Endothelial cell of umbilical vein (primary cell): Measurements from ENCODE around the gene CCR1. TPM values are rescaled to one million over a fixed set of nuclear protein-coding genes. Genes with fewer than 3 reads are reported as not detected.

Experiments
- BruUV-seq: library from RNA; stranded (reverse); fragments of 400-500 nt; replicated peaks from 2 replicates; lab custom pipeline; 2021; lab: Mats Ljungman, UMichigan
- CTCF ChIA-PET: fragments of 300-600, 350-600 bp; sonication (Branson Sonifier 250); formaldehyde crosslinking; loops from one replicate; lab custom pipeline; 2021; ENCODE audit warnings: antibody characterized with exemption, inconsistent platforms; lab: Charles Lee
- POLR2A ChIA-PET: fragments of 300-600, 350-600 bp; sonication (Branson Sonifier 250); formaldehyde crosslinking; loops from one replicate; lab custom pipeline; 2021; ENCODE audit warnings: antibody characterized with exemption, inconsistent platforms; lab: Charles Lee
- DNase-seq: peaks from one replicate; pipeline ENCODE4 v3.0.0-alpha.2; 2011; ENCODE audit warnings: low read depth, low spot score
- FAIRE-seq: peaks from 2 replicates; lab custom pipeline; 2011; peaks lifted over from hg19 to GRCh38; lab: Jason Lieb, UNC
- H2AFZ ChIP-seq: 2 replicates; pipeline ENCODE4 v1.6.0; 2012; ENCODE audit warnings: low read depth, low read length, control low read depth, inconsistent platforms
- H3K27ac ChIP-seq: 2 replicates; pipeline ENCODE4 v1.5.1; 2011; ENCODE audit warnings: low read depth, mild to moderate bottlenecking, control low read depth, low read length, moderate library complexity; ENCODE audit not compliant: insufficient read depth
- H3K27me3 ChIP-seq, 2 experiments: 2 replicates each; pipeline versions ENCODE4 v1.6.0 to v1.6.1; 2011; ENCODE audit warnings: low read length in 2 of 2, mixed read lengths in 1 of 2; ENCODE audit not compliant: control insufficient read depth in 2 of 2, insufficient read depth in 2 of 2
- H3K36me3 ChIP-seq, 2 experiments: 2 replicates in 1 of 2; 3 replicates in 1 of 2; pipeline ENCODE4 v1.5.1; 2011; ENCODE audit warnings: low read length in 2 of 2, mild to moderate bottlenecking in 1 of 2, moderate library complexity in 1 of 2; ENCODE audit not compliant: control insufficient read depth in 2 of 2, insufficient read depth in 2 of 2; ENCODE audit errors: extremely low read depth in 1 of 2
- H3K4me1 ChIP-seq: 3 replicates; pipeline ENCODE4 v1.5.1; 2011; ENCODE audit warnings: mild to moderate bottlenecking, low read length; ENCODE audit not compliant: control insufficient read depth, insufficient read depth; ENCODE audit errors: extremely low read depth
- H3K4me2 ChIP-seq: 2 replicates; pipeline ENCODE4 v1.6.1; 2011; ENCODE audit warnings: low read length, control low read depth, mixed read lengths; ENCODE audit not compliant: insufficient read depth
- H3K4me3 ChIP-seq, 3 experiments: fragments of 200-600 bp in 1 of 3; sonication (generic), shearing (Covaris generic) in 1 of 3; replicated peaks in 1 of 3; 2 replicates each; pipeline ENCODE4 v1.5.1; 2011 to 2016; ENCODE audit warnings: control low read depth in 3 of 3, low read length in 3 of 3, mild to moderate bottlenecking in 2 of 3, inconsistent platforms in 1 of 3, low read depth in 1 of 3, moderate library complexity in 1 of 3; ENCODE audit not compliant: insufficient read depth in 1 of 3
- H3K79me2 ChIP-seq: 2 replicates; pipeline ENCODE4 v1.6.0; 2012; ENCODE audit warnings: low read length, inconsistent platforms; ENCODE audit not compliant: control insufficient read depth, insufficient read depth
- H3K9ac ChIP-seq: replicated peaks from 2 replicates; pipeline ENCODE3; 2011; ENCODE audit warnings: low read length, control low read depth; ENCODE audit not compliant: insufficient read depth; ENCODE audit errors: extremely low read depth
- H3K9me1 ChIP-seq: replicated peaks from 3 replicates; pipeline ENCODE4 v1.6.0; 2011; ENCODE audit warnings: mild to moderate bottlenecking, low read length; ENCODE audit not compliant: control insufficient read depth, insufficient read depth; ENCODE audit errors: extremely low read depth
- H3K9me3 ChIP-seq: replicated peaks from 2 replicates; pipeline ENCODE4 v1.5.1; 2012; ENCODE audit warnings: low read length, inconsistent platforms; ENCODE audit not compliant: control insufficient read depth, insufficient read depth
- H4K20me1 ChIP-seq: replicated peaks from 2 replicates; pipeline ENCODE3; 2011; ENCODE audit warnings: mild to moderate bottlenecking, low read length; ENCODE audit not compliant: control insufficient read depth, insufficient read depth; ENCODE audit errors: extremely low read depth
- GATA2 ChIP-seq: IDR thresholded peaks from 2 replicates; pipeline ENCODE4 v1.7.0; 2011; ENCODE audit warnings: low read depth, mild to moderate bottlenecking, moderate library complexity, mixed read lengths, low read length; ENCODE audit not compliant: insufficient read length, insufficient read depth
- JUN ChIP-seq: IDR thresholded peaks from 2 replicates; pipeline ENCODE4 v1.6.1; 2011; ENCODE audit warnings: borderline replicate concordance, low read depth; ENCODE audit not compliant: insufficient read length, insufficient read depth
- MYC ChIP-seq: IDR thresholded peaks from one replicate; pipeline ENCODE4 v1.6.1; 2011; ENCODE audit warnings: mild to moderate bottlenecking, low read depth, low read length
- POLR2AphosphoS5 ChIP-seq: IDR thresholded peaks from 2 replicates; pipeline ENCODE4 v1.6.1; 2012; ENCODE audit warnings: low read depth, mild to moderate bottlenecking, control low read depth, low read length, moderate library complexity; ENCODE audit not compliant: insufficient read depth
- dilution Hi-C: fragments of 300-500 bp; cut with MboI; formaldehyde crosslinking; loops from one replicate; pipeline ENCODE4 v1.15.0; 2019; ENCODE audit warnings: low sequenced_read_pairs; ENCODE audit not compliant: extremely low pct_ligation_motif_present
- intact Hi-C: fragments of 100-400 bp; cut with micrococcal nuclease; formaldehyde crosslinking; loops from one replicate; pipeline ENCODE4 v1.10.0; 2022
- polyA plus RNA-seq, 4 experiments: library from polyadenylated mRNA; depleted of rRNA in 3 of 4; stranded (reverse) in 3 of 4; unstranded in 1 of 4; fragments of >200 nt; gene quantifications; 2 replicates each; pipeline versions ENCODE4 v1.2.1 to v1.2.3, GENCODE V29; 2011 to 2012; ENCODE audit warnings: missing spikeins in 1 of 4
- total RNA-seq: library from RNA; stranded (reverse); gene quantifications from 2 replicates; pipeline ENCODE4 v1.2.3, GENCODE V29; 2021
- TF ChIP-seq, protein P1 (sequence below), 2 donors: IDR thresholded peaks; 1 replicate in 1 of 2; 2 replicates in 1 of 2; pipeline ENCODE4 v1.5.1; 2011; ENCODE audit warnings: low read length in 2 of 2, mild to moderate bottlenecking in 2 of 2, moderate library complexity in 2 of 2, control low read depth in 1 of 2, inconsistent platforms in 1 of 2, low read depth in 1 of 2; ENCODE audit not compliant: insufficient read depth in 1 of 2; ENCODE audit errors: extremely low read depth in 1 of 2

Gene CCR1
- total and polyA plus RNA-seq, 2 donors (not counting 3 experiments of a cell fraction or from before 2014, with no cell fraction given) = not detected

DNA sequence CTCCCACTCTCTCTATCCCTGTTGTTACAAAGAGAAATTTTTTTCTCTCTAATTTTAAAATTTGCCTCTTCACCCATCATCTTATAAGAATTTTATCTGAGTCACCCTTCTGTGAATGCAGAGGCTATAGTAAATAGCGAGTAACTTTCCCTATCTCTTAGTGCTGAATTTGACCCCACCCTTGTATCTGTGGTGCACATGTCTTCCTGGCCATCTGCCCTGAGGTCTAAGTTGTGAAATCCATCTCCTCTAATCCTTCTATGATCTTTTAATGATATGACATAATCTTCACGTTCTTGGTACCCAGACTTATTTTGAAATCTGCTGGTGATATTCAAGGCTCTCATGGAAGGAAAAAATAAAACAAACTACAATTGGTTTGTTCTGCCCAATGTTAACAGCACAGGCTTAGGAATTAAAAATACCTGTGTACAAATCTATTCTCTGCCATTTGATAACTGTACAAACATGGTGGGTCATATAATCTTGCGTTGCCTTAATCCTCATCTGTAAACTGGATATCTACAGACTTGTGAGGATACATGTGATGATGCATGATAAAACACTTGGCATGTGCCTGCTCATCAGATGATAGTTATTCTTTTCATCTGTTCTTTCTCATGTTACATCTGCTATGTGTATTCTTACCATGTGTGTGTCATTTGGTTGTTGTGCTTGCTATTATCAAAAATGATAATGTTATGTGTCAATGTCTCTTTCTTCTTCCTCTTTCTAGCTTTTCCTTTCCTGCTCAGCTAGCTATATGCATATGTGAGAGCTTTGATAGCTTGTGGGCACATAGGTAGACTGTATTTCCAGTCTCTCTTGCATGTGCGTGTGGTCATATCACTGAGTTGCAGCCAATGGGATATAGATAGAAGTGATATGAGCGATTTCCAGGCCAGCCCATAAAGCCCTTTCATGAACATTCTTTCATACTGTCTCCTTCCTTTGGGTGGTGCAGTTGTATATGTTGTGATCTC is 20.4 kb upstream of the CCR1 start:
- no TSS peak for BruUV-seq
- H3K27me3 ChIP-seq = no peaks in the 10 kb centered on the region
- H3K4me3 ChIP-seq = no peak overlapping the region
- no peaks in the 10 kb centered on the region for H3K9me3 ChIP-seq
- no peak overlapping the region for H3K9ac ChIP-seq
- H3K9me1 ChIP-seq = no peaks in the 10 kb centered on the region
- ChIA-PET POLR2A (no interaction called here), CTCF (no interaction called here)
- no peak overlapping the region for H2AFZ ChIP-seq
- no peaks in the 10 kb centered on the region for H3K4me1 ChIP-seq
- dilution Hi-C loops = no loop called here
- FAIRE-seq (no peak), DNase-seq (no peak)
- H3K36me3 ChIP-seq = no peaks in the 10 kb centered on the region
- intact Hi-C loops = no loop called here
- H3K27ac ChIP-seq = no peak overlapping the region
- H3K79me2 ChIP-seq = no peaks in the 10 kb centered on the region
- H3K4me2 ChIP-seq = no peak overlapping the region
- TF ChIP-seq MYC = no peak
- TF ChIP-seq GATA2 = no peak
- TF ChIP-seq, protein P1, sequence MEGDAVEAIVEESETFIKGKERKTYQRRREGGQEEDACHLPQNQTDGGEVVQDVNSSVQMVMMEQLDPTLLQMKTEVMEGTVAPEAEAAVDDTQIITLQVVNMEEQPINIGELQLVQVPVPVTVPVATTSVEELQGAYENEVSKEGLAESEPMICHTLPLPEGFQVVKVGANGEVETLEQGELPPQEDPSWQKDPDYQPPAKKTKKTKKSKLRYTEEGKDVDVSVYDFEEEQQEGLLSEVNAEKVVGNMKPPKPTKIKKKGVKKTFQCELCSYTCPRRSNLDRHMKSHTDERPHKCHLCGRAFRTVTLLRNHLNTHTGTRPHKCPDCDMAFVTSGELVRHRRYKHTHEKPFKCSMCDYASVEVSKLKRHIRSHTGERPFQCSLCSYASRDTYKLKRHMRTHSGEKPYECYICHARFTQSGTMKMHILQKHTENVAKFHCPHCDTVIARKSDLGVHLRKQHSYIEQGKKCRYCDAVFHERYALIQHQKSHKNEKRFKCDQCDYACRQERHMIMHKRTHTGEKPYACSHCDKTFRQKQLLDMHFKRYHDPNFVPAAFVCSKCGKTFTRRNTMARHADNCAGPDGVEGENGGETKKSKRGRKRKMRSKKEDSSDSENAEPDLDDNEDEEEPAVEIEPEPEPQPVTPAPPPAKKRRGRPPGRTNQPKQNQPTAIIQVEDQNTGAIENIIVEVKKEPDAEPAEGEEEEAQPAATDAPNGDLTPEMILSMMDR (IDR thresholded peaks at IDR 0.05; ENCODE audit: extremely low read depth in 1 of 2, insufficient read depth in 1 of 2, low read depth in 1 of 2, low read length in 2 of 2) = no peak
- no peak for TF ChIP-seq JUN
- no peak for TF ChIP-seq POLR2AphosphoS5
- H4K20me1 ChIP-seq = no peaks in the 10 kb centered on the region
